BLaER1 treated with 17β-estradiol and CSF1 and Interleukin-3, amounts not matched to agents 10 nM and 100 nM (cell line): ENCODE measurements around the gene GOLGA6C.
"Not testable (repeated sequence)": the region's sequence is repeated elsewhere in the genome, so short reads cannot be mapped to it uniquely, and the experiment has no call there.

Source experiments
- H3K27ac ChIP-seq, 11 experiments: shearing (Covaris generic); formaldehyde crosslinking; 2 replicates each; pipeline ENCODE4 v1.8.1; 2022
- H3K27me3 ChIP-seq, 11 experiments: shearing (Covaris generic); formaldehyde crosslinking; 2 replicates each; pipeline ENCODE4 v1.8.1; 2022
- H3K36me3 ChIP-seq, 11 experiments: shearing (Covaris generic); formaldehyde crosslinking; 2 replicates each; pipeline ENCODE4 v1.8.1; 2022
- H3K4me1 ChIP-seq, 10 experiments: shearing (Covaris generic); formaldehyde crosslinking; 2 replicates each; pipeline ENCODE4 v1.8.1; 2022
- H3K4me2 ChIP-seq, 11 experiments: shearing (Covaris generic); formaldehyde crosslinking; 2 replicates each; pipeline ENCODE4 v1.8.1; 2022
- H3K4me3 ChIP-seq, 10 experiments: shearing (Covaris generic); formaldehyde crosslinking; 2 replicates each; pipeline ENCODE4 v1.8.1; 2022
- H3K9ac ChIP-seq, 11 experiments: shearing (Covaris generic); formaldehyde crosslinking; 2 replicates each; pipeline ENCODE4 v1.8.1; 2022
- H3K9me3 ChIP-seq, 11 experiments: shearing (Covaris generic); formaldehyde crosslinking; replicated peaks in 1 of 11; 2 replicates each; pipeline ENCODE4 v1.8.1; 2022
- H4K20me1 ChIP-seq, 11 experiments: shearing (Covaris generic); formaldehyde crosslinking; 2 replicates each; pipeline ENCODE4 v1.8.1; 2022
- Cebpa-rat ChIP-seq, 11 experiments: shearing (Covaris generic); IDR thresholded peaks; 2 replicates each; pipeline ENCODE4 v1.8.1; 2022

GOLGA6C gene

GRCh38 chr15:75225951-75226732, 32.0 kb upstream of the GOLGA6C start:
- H3K27me3 ChIP-seq: no peaks in the 10 kb centered on the region
- no peak for TF ChIP-seq Cebpa-rat (IDR thresholded peaks at IDR 0.05)

GRCh38 chr15:75227112-75227511, 31.0 kb upstream of the GOLGA6C start:
- H3K4me2 ChIP-seq, H3K27me3 ChIP-seq, H4K20me1 ChIP-seq, H3K4me3 ChIP-seq, H3K9ac ChIP-seq, H3K9me3 ChIP-seq, H3K27ac ChIP-seq, H3K36me3 ChIP-seq: not testable (repeated sequence)
- peaks cover 17 to 33% (median 27%) of the 10 kb centered on the region in 10 experiments for H3K4me1 ChIP-seq

More at GRCh38 chr15:75225951-75226732, 32.0 kb upstream of the GOLGA6C start:
- H3K9me3 ChIP-seq: no peaks in the 10 kb centered on the region
- H3K36me3 ChIP-seq: no peaks in the 10 kb centered on the region
- H3K4me3 ChIP-seq: no peak overlapping the region
- no peak overlapping the region for H3K4me2 ChIP-seq
- no peak overlapping the region for H3K27ac ChIP-seq
- peaks cover 17 to 26% (median 20%) of the 10 kb centered on the region in 10 experiments for H3K4me1 ChIP-seq
- H3K9ac ChIP-seq: no peak overlapping the region
- no peaks in the 10 kb centered on the region for H4K20me1 ChIP-seq

- H3K4me3 ChIP-seq: no peak overlapping the region
- H3K4me2 ChIP-seq: no peak overlapping the region
- peaks cover 17 to 33% (median 27%) of the 10 kb centered on the region in 10 experiments for H3K4me1 ChIP-seq
- H3K27ac ChIP-seq: no peak overlapping the region
- no peaks in the 10 kb centered on the region for H3K9me3 ChIP-seq
- H4K20me1 ChIP-seq: no peaks in the 10 kb centered on the region
- no peak for TF ChIP-seq Cebpa-rat (IDR thresholded peaks at IDR 0.05)
- H3K27me3 ChIP-seq: no peaks in the 10 kb centered on the region
- no peak overlapping the region for H3K9ac ChIP-seq
- H3K36me3 ChIP-seq: no peaks in the 10 kb centered on the region
Measured at GRCh38 chr15:75227663-75228280, 30.4 kb upstream of the GOLGA6C start.

- H3K27ac ChIP-seq: no peak overlapping the region
- no peaks in the 10 kb centered on the region for H3K27me3 ChIP-seq
- H3K36me3 ChIP-seq: no peaks in the 10 kb centered on the region
- no peak for TF ChIP-seq Cebpa-rat (IDR thresholded peaks at IDR 0.05)
- no peaks in the 10 kb centered on the region for H4K20me1 ChIP-seq
- no peak overlapping the region for H3K9ac ChIP-seq
- no peak overlapping the region for H3K4me3 ChIP-seq
- H3K4me1 ChIP-seq: peaks cover 17 to 33% (median 27%) of the 10 kb centered on the region in 10 experiments
- no peaks in the 10 kb centered on the region for H3K9me3 ChIP-seq
- no peak overlapping the region for H3K4me2 ChIP-seq
Measured at GRCh38 chr15:75228787-75229186, 29.3 kb upstream of the GOLGA6C start.

- Histone ChIP-seq H3K27ac (peak overlapping the region in 5 of 11 experiments; percentile 11 to 29 (median 23); a peak in 4 of 22 replicates), H3K27me3 (no peaks in the 10 kb centered on the region), H3K9ac (no peak overlapping the region; a peak in 2 of 22 replicates), H3K4me2 (peak overlapping the region; percentile 33 to 73 (median 64)), H3K4me3 (no peak overlapping the region), H3K4me1 (peaks cover 17 to 33% (median 27%) of the 10 kb centered on the region in 10 experiments), H4K20me1 (no peaks in the 10 kb centered on the region), H3K36me3 (no peaks in the 10 kb centered on the region), H3K9me3 (no peaks in the 10 kb centered on the region)
- no peak for TF ChIP-seq Cebpa-rat (IDR thresholded peaks at IDR 0.05)
Measured at GRCh38 chr15:75229191-75230015, 28.7 kb upstream of the GOLGA6C start.

- Histone ChIP-seq H3K36me3 (no peaks in the 10 kb centered on the region), H3K4me3 (no peak overlapping the region), H3K4me2 (peak overlapping the region; percentile 33 to 73 (median 64)), H3K4me1 (peaks cover 17 to 32% (median 27%) of the 10 kb centered on the region in 10 experiments), H3K27me3 (no peaks in the 10 kb centered on the region), H3K9me3 (no peaks in the 10 kb centered on the region), H3K27ac (peak overlapping the region in 6 of 11 experiments; percentile 11 to 29 (median 21); a peak in 6 of 22 replicates), H3K9ac (peak overlapping the region in 1 of 11 experiments; percentile 1; a peak in 3 of 22 replicates), H4K20me1 (no peaks in the 10 kb centered on the region)
- no peak for TF ChIP-seq Cebpa-rat (IDR thresholded peaks at IDR 0.05)
Measured at GRCh38 chr15:75230016-75230343, 28.2 kb upstream of the GOLGA6C start.

- Histone ChIP-seq H4K20me1 (no peaks in the 10 kb centered on the region; a peak in 1 of 22 replicates), H3K9me3 (no peaks in the 10 kb centered on the region), H3K9ac (peak overlapping the region in 1 of 11 experiments; percentile 1; a peak in 2 of 22 replicates), H3K4me1 (peaks cover 17 to 31% (median 26%) of the 10 kb centered on the region in 10 experiments), H3K27ac (peak overlapping the region in 6 of 11 experiments; percentile 11 to 39 (median 24); a peak in 8 of 22 replicates), H3K4me2 (peak overlapping the region; percentile 33 to 73 (median 64)), H3K36me3 (no peaks in the 10 kb centered on the region), H3K27me3 (no peaks in the 10 kb centered on the region), H3K4me3 (no peak overlapping the region)
- TF ChIP-seq Cebpa-rat (IDR thresholded peaks at IDR 0.05): no peak
Measured at GRCh38 chr15:75230551-75231371, 27.4 kb upstream of the GOLGA6C start.

- Histone ChIP-seq H3K27me3 (no peaks in the 10 kb centered on the region), H4K20me1 (no peaks in the 10 kb centered on the region; a peak in 1 of 22 replicates), H3K27ac (no peak overlapping the region)
Measured at GRCh38 chr15:75231836-75232235, 26.3 kb upstream of the GOLGA6C start.

More at GRCh38 chr15:75231836-75232235, 26.3 kb upstream of the GOLGA6C start:
- Histone ChIP-seq H3K9ac (no peak overlapping the region), H3K9me3 (no peaks in the 10 kb centered on the region), H3K4me1 (peaks cover 17 to 31% (median 26%) of the 10 kb centered on the region in 10 experiments), H3K4me2 (peak overlapping the region in 3 of 11 experiments; percentile 2 to 73 (median 60); a peak in 1 of 22 replicates), H3K36me3 (no peaks in the 10 kb centered on the region), H3K4me3 (no peak overlapping the region)
- TF ChIP-seq Cebpa-rat (IDR thresholded peaks at IDR 0.05): no peak
